GM19023 (cell line): Measurements from ENCODE around the gene ZNRD2.

Source experiments
- ATAC-seq: cut with Tn5 transposase; IDR thresholded peaks from one replicate; pipeline ENCODE4 v1.9.1; 2021; ENCODE audit warnings: mild to moderate bottlenecking, moderate library complexity; ENCODE audit not compliant: unreplicated experiment

The ZNRD2 gene

GRCh38 chr11:65621460-65621859, 51.2 kb downstream of the ZNRD2 start:
- ATAC-seq: no peak
